HG02943 (cell line): Measurements from ENCODE around the gene MMP11.
"Not testable (repeated sequence)": the region's sequence is repeated elsewhere in the genome, so short reads cannot be mapped to it uniquely, and the experiment has no call there.

Source experiments
- ATAC-seq: cut with Tn5 transposase; IDR thresholded peaks from one replicate; pipeline ENCODE4 v1.9.1; 2021; ENCODE audit warnings: mild to moderate bottlenecking, low read depth, moderate library complexity; ENCODE audit not compliant: unreplicated experiment

Gene MMP11

DNA sequence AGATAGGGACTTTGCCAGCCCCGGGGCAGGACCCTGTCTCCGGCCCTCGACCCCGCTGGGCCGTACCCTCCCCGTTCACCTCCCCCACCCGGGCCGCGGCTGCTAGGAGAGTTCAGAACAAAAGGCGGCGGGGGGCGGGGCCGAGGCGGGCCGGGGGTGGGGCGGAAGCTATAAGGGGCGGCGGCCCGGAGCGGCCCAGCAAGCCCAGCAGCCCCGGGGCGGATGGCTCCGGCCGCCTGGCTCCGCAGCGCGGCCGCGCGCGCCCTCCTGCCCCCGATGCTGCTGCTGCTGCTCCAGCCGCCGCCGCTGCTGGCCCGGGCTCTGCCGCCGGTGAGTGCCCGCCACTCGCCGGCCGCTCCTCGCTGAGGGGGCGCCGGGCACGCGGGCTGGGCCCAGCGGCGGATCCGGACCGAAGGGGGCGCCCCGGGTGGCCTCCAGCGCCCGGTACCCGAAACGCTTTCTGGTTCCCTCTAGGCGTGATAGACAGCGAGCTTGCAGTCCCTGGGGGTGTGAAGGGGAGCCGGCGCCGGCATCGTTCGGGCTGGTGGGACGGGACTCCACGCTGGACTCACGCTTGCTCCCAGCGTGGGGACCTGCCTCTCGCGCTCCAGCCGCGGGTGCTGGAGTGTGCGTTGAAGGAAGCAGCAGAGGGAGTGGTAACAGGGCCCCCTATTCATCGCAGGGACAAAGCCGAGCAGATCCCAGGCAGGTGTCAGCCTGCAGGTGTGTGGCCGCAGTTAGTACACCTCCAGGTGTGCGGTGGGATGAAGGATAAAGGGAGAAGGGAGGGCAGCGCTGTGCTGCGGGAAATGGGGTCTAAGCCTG lies at the start of gene MMP11:
Gene MMP11, plus strand, starts transcription at position 201 of the 825 bp plus-strand sequence. Its CDS starts 22 bp downstream, at position 223.
- ATAC-seq = no peak

- not testable (repeated sequence) for ATAC-seq
These were observed 44.5 kb upstream of the MMP11 start for GRCh38 chr22:23728108-23728507.

GRCh38 chr22:23737696-23738095 lies 35.0 kb upstream of the MMP11 start:
- ATAC-seq = no peak

- ATAC-seq = no peak
These were observed 30.0 kb upstream of the MMP11 start for GRCh38 chr22:23742505-23743264.

DNA sequence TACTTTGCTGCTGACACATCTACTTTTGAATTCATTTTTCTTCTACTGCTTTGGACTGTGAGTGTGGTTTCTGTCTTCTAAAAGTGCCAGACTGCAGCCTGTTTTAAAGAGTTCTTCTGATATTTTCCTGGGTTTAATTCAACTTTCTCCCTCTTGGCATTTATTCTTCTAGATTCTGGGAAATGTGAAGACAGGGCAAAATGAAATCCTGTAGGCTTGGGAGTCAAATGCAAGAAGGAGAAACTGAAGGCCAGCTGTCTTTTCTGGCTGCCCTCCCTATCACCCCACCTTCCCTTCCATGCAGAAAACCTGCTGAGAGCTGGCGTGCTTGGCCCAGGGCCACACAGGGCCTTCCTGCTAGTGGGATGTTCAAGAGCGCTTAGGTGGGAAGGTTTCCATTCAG lies 29.3 kb upstream of the MMP11 start:
- ATAC-seq = no peak

DNA sequence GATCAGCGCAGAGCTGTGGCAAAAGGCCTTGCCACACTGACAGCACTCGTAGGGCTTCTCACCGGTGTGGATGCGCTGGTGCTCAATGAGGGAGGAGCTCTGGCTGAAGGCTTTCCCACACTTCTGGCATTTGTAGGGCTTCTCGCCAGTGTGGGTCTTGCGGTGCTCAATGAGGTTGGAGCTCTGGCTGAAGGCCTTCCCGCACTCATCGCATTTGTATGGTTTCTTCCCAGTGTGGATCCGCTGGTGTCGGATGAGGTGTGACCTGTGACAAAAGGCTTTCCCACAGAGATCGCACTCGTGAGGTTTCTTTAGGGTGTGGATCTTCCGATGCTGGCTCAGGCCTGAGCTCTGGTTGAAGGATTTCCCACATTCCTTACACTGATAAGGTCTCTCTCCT lies 28.6 kb upstream of the MMP11 start:
- ATAC-seq = no peak

DNA sequence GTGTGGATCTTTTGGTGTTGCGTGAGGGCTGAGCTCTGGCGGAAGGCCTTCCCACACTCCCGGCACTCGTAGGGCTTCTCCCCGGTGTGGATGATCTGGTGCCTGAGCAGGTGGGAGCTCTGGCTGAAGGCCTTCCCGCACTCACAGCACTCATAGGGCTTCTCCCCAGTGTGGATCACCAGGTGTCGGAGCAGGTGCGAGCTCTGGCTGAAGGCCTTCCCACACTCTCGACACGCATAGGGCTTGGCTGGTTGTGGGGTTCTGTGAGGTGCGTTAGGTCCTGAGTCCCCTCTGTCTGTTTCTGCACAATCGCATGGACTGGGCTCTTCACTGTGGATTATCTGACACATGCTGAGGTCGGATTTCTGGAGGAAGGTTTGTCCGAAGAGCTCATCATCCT lies 28.2 kb upstream of the MMP11 start:
- ATAC-seq = no peak

GRCh38 chr22:23745791-23746190 lies 26.9 kb upstream of the MMP11 start:
- no peak for ATAC-seq

- no peak for ATAC-seq
These were observed 22.8 kb upstream of the MMP11 start for GRCh38 chr22:23749841-23750301.

- ATAC-seq = no peak
These were observed 22.3 kb upstream of the MMP11 start for GRCh38 chr22:23750367-23750713.

- ATAC-seq = peak; percentile 63
These were observed 21.8 kb upstream of the MMP11 start, which contains the start of gene ZNF70 for GRCh38 chr22:23750714-23751440. Gene ZNF70, minus strand, starts transcription at chr22:23751112. Its CDS starts 5,972 bp downstream, at chr22:23745140.

- ATAC-seq = peak; percentile 18
These were observed 21.1 kb upstream of the MMP11 start for GRCh38 chr22:23751441-23751996.

- no peak for ATAC-seq
These were observed 20.5 kb upstream of the MMP11 start for GRCh38 chr22:23752090-23752691.

DNA sequence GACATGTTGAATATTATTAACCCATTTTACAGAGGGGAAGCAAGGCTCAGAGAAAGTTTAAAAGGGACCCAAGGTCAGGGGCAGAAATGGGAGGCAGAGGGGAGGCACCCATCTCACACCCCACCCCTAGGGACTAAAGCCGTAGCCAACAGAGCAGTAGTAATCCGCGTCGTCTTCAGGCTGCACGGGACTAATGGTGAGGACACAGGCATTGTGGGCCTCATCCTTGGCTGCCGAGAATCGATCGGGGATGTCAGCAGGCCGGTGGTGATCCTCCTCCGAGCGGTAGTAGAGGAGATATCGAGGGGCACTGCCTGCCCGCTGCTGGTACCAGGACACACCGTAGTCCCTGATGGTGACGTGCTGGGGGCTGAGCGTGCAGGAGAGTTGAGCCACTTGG lies 19.9 kb upstream of the MMP11 start:
- no peak for ATAC-seq

- no peak for ATAC-seq
These were observed 19.3 kb upstream of the MMP11 start for GRCh38 chr22:23753385-23753784.

DNA sequence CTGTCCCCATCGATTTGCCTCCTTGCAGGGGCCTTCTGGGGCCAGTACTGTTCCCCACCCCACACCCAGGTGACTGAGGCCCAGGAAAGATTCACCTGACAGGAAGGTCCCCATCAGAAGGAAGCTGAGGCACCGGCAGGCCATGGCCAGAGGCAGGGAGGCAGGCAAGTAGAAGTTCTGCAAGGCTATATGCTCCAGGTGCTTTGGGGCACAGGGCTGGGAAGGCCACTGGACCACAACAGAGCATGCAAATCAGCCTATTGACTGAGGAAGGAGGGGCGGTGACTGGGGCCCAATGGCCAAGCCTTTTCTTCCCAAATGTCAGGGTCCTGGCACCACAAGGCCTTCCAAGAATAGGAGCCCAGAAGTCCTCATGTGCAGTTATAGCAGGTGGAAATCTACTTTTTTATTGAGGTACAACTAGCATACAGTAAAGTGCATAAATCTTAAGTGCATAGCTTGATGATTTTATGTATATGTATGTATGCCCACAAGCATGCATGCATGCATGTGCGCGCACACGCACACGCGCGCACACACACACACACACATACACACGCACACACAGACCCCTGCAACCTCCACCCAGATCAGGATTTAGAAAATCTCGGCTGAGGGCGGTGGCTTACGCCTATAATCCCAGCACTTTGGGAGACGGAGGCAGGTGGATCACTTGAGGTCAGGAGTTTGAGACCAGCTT lies 18.3 kb upstream of the MMP11 start, which contains the start of gene VPREB3:
Gene VPREB3, minus strand, starts transcription at position 206 of the 700 bp plus-strand sequence. Its CDS starts 62 bp downstream, at position 144.
- no peak for ATAC-seq

DNA sequence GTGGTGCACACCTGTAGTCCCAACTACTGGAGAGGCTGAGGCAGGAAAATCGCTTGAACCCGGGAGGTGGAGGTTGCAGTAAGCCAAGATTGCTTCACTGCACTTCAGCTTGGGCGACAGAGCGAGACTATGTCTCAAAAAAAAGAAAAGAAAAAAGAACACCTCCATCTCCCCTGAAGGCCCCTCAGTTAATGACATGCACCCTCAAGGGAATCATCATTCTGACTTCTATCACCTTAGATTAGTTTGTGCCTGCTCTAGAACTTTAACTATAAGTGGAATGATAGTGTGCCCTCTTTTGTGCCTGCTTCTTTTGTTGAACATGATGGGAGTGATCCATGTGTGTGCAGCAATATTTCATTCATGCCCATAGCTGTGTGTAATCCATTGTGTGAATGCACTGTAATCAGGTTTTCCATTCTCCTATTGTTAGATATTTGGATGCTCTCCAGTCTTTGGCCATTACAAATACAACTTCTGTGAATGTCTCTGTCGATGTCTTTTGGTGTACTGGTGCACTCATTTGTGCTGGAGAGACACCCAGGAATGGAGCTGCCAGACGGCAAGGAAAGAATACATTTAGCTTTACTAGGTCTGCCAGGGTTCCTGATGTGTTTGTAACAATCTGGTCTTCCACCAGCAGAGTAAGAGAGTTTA lies 17.5 kb upstream of the MMP11 start:
- ATAC-seq = no peak

- ATAC-seq = no peak
These were observed 16.9 kb upstream of the MMP11 start for GRCh38 chr22:23755711-23756110.

GRCh38 chr22:23756891-23757290 lies 15.8 kb upstream of the MMP11 start:
- ATAC-seq = no peak
